SU-DHL-6 (cell line): Measurements from ENCODE around the gene CNPY3.

Source experiments
- CTCF ChIP-seq: fragments of 200-600 bp; sonication (generic); IDR thresholded peaks from one replicate; pipeline ENCODE4 v1.5.1; 2017; ENCODE audit warnings: antibody characterized with exemption, mild to moderate bottlenecking, low read length, moderate library complexity; ENCODE audit not compliant: insufficient read depth, poor library complexity, severe bottlenecking
- EZH2phosphoT487 ChIP-seq: fragments of 200-600 bp; sonication (generic), shearing (Covaris generic); conservative IDR thresholded peaks from 2 replicates; pipeline ENCODE4 v1.6.1; 2018; ENCODE audit warnings: mild to moderate bottlenecking, antibody characterized with exemption, low read length, moderate library complexity, mixed read lengths

- TF ChIP-seq CTCF (no peak), EZH2phosphoT487 (no peak)
These were observed 24.8 kb upstream of the CNPY3 start for GRCh38 chr6:42904467-42904866.
